A172 (cell line): Measurements from ENCODE around the gene COL4A3. TPM values are rescaled to one million over a fixed set of nuclear protein-coding genes. Genes with fewer than 3 reads are reported as not detected.

Experiments
- DNase-seq: peaks from one replicate; pipeline ENCODE4 v3.0.0-alpha.2; 2015; ENCODE audit warnings: low spot score
- total RNA-seq: library from RNA; depleted of rRNA; stranded (reverse); fragments of >200 nt; shearing (Covaris generic); gene quantifications from 2 replicates; pipeline ENCODE4 v1.2.3, GENCODE V29; 2014; rRNA removed

The COL4A3 gene
- total RNA-seq, result not detected in 2 replicates

DNA sequence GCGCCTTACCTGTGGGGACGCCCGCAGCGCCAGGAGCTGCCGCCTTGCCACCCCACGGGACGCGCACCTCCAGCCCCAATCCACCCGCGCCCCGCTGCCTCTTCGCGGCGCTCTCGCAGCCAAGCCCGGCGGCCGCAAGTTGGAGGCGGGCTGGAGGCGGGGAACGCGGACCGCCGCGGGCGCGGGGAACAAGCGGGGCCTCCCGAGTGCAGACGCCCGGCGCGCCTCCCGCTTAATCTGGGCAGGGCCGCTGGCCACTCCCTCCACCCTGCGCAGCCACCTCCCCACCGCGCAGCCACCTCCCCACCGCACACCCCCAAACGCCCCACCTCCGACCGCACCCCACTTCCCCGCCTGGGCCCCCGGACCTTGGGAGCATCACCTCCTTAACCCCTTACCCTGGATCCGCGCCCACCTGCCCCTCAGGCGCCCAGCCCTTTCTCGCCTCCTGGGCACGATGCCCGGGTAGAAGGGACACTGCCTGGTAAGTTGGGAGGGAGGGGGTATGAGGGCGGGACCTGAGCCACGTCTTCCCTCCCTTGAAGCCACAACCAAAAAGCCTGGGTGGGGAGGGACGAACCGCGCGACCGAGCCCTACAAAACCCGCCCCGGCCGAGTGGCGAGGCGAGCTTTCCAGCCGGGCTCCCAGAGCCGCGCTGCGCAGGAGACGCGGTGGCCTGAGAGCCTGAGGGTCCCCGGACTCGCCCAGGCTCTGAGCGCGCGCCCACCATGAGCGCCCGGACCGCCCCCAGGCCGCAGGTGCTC, at the start of gene COL4A3, which contains the start of gene COL4A4:
COL4A3 (plus strand) TSS at position 627 of the 765 bp plus-strand sequence; CDS start at position 730, 103 bp downstream.
COL4A4 (minus strand) TSS at position 208 of the 765 bp plus-strand sequence. CDS start 16,722 bp downstream, outside the sequence.
- no peak for DNase-seq

DNA sequence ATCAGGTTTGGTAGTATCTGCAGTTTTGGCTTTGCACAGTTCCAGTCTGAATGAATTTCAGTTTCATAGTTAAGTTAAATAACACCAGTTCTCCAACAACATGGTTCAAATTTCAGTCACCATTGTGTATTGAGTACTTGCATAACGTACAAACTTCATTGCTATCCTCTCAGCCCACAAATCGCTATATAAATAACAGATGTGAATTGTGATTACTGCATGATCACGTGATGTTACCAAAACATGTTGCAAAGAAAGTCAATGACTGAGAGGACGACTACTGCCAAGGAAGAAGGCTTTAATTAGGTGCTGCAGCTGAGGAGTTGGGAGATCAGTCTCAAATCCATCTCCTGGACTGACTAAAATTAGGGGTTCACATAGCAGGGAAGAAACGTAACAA, 48.7 kb upstream of the COL4A3 start:
- DNase-seq, result no peak

DNA sequence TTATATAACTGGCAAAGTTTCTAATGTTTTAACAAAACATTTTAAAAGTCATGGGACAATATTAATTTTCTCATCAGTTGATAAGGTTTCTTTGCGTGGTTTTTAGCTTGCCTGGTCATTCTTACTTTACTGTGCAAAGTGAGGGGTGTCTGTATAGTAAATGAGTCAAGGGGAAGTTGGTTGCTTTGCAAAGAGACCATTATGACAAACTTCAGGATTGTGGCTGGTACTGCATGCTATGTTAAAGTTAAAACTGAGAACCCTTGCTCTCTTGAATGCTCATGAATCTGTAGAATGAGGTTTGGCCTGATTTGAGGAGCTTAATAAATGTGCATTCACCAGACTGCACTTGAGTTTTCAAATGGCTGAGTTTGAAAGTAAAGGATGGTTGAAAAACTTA, 47.4 kb upstream of the COL4A3 start:
- no peak for DNase-seq

DNA sequence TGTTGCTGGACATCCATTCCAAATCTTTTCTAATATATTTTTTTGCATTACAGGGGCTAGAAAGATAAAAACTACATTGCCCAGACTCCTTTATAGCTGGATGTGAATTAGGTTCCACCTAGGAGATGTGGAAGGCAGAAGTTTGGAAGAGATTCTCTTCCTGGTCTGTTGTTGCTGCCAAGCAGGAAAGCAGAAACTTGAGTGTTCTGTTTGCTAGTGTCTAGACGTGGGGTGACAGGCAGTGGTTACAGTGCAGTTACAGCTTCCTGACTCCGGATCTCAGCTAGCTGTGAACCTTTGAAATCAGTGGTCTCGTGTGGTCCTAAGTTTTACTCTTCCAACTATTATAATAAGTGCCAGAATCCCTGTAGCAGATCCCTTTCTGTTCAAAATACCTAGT, 46.6 kb upstream of the COL4A3 start:
- no peak for DNase-seq

DNA sequence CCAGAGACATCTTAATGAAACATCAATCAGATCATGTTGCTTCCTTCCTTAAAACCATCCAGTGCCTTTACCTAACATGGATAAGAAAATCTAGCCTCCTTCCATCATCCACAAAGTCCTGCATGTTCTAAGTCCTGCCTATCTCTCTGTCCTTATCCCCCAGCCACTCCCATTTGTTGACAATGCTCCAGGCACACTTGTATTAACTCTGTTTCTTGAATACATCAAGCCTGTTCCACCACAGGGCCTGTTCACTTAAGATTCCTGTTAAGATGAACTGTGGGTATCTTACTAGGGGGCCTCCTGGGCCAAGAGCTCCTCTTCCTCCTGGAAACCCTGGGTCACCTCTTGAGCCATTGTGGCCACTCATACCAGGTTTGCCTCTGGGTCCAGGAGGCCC, 46.1 kb upstream of the COL4A3 start:
- no peak for DNase-seq

DNA sequence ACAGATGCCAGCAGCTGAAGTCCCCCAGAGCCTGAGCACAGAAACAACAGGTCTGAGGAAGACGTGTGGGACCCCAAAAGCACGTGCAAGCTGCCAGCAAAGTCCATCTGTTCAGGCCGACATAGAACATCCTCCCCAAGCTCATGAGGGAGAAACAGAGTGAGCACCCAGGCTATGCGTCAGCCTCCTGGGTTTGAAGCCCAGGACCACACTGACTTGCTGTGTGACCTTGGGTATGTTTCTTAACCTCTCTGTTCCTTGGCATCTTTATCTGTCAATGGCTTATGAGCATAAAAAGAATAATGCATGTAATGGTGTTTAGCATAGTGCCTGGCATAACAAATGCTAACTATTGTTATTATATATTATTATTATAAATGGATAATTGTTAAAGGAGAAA, 40.7 kb upstream of the COL4A3 start:
- DNase-seq, result no peak

DNA sequence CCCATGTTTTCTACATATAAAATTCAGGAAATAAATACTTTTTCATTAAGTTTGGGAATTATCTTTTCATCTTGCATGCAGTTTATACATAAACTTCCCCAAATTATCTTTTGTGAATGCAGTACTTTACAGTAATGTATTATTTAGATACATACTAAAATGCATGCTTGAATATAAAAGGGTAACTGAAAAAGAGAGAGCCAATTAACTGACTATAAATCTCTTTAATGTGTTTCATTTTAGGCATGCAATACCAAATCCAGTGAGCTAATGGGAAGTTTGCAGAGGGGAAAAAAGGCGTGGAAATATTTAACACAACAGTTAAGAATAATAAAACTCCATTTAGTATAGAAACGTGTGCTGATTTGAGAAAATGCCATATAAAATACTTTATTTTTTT, 39.6 kb upstream of the COL4A3 start:
- DNase-seq, result no peak

DNA sequence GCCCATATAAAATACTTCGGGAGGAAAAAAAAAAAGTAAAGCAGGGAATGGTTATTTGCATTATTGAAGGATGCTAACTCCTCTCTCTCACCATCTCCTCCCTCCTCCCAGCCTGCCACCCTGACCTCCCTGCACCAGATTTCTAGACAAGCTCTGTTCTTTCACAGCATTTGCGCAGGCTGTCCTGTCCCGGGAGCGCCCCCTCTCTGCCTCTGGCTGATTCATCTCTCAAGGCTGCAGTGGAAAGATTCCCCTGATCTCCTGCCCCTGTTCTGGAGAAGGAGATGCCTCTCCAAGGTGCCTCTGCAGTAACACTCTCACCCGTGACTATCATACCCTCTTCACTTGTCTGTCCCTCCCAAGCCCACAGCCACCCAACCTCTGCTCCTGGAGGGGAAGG, 38.9 kb upstream of the COL4A3 start:
- DNase-seq, result peak; percentile 9

DNA sequence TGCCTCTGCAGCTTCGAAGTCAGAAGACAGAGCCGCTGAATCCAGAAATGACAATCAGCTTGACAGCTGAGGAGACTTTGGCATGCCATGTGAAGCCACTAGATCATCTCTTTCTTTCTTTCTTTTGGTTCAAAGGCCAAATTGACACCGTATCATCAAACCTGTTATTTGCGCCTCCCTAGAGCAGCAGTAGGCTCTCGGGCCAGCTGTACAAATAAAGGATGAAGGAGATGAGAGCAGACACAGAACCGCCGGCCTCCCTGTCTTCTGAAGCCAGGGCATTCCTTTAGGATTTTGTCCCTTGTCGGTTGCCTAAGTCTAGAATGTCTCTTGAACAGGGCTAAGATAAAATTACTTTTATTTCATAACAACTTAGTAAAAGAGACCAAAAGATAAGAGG, 37.2 kb upstream of the COL4A3 start:
- DNase-seq, result no peak

DNA sequence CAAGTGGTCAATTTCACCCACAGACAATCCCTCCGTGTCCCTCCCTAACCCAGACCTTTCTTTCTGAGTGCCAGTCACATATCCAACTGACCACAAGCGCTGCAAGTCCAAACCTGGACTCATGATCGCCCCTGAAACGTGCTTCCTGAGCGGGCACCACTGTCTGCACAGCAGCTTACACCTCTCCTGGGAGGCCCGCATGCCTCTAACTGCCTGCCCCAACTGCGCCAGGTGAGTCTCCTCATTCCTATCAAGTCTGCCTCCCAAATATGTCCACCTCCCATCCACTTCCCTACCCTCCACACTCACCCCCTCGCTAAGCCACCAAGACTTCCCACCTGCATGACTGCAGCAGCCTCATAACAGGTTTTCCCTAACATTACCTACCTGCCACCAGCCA, 33.8 kb upstream of the COL4A3 start:
- no peak for DNase-seq

DNA sequence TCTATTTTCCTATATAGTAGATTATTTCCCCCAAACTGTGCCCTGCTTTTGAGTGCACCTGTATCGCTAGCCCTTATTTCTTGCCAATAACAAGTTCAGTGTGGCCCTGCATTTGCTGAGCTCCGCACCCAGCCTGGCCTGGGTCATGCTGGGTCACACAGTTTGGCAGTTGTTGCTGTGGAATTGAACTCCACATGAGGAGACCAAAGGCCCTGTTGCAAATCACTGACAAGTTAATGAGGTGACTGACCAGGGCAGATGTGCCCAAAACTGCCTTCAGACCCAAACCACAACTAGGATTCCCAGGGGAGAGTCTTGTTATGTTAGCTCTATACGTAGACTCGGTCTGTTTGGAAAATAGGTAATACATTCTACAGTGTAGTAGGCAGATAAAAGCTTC, 31.4 kb upstream of the COL4A3 start:
- no peak for DNase-seq

DNA sequence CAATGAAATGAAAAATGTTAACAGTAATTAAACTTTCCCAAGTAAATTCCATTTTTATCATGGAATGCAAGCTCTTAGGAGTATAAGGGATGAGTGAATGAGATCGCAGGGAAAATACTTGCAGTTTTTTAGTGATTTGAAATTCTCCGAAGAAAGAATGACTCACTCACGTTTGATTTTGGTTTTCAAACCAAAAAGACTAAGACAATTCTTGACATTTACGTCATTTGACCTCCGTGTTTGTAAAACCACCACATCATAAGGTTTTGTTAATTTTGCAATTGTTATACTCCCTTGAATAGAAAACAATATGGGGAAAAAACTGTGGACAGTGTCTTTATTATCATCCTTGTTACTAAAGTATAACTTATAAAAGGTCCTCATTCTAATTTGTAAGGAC, 29.8 kb upstream of the COL4A3 start:
- DNase-seq, result no peak

DNA sequence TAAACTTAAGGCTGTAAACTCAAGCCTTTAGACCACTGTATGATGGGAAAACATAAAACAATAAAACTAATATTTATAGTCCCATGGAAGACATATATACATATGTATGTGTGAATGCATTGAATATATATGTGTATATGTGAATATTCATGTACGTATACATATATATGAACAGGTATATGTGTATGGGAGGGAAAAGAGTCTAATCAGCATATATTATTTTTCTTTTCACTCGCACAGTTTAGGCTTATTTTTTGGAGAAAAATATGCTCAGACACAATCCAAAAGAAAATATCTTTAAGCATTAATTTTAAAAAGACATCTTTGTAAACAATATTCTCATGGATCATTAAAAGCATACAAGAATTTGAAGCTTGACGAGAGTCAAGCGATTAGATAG, 23.1 kb upstream of the COL4A3 start:
- no peak for DNase-seq

DNA sequence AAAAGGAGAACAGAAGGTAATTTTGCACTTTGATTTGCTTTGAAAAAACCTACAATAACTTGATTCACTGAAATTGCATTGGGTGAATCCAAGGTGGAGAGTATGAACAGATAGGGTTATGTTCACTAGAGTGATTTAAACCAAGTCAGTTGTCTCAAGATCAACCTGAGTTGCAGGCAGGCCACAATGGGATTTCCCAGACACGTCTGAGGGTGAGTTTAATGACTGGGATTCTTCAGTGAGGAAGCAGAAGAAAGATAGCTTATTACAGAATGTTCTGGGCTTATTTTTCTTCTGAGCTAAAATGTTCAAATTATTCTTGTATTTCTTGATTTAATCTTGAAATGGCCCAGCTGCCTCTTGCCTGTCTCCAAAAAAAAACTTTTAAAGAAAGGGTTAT, 20.5 kb upstream of the COL4A3 start:
- DNase-seq, result no peak

DNA sequence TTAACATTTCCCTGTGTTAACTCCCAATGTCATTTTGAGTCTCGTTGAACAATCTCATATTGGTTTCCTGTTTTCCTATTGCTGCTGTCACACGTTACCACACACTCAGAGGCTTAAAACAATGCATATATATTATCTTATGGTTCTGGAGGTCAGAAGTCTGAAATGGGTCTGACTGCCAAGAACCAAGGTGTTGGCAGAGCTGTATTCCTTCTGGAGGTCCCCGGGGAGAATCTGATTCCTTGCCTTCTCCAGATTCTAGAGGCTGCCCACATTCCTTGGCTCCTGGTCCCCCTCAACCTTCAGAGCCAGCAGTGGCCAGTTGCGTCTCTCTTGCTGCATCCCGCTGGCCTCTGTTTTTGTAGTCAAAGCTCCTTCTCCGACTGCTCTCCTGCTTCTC, 18.0 kb upstream of the COL4A3 start:
- no peak for DNase-seq

DNA sequence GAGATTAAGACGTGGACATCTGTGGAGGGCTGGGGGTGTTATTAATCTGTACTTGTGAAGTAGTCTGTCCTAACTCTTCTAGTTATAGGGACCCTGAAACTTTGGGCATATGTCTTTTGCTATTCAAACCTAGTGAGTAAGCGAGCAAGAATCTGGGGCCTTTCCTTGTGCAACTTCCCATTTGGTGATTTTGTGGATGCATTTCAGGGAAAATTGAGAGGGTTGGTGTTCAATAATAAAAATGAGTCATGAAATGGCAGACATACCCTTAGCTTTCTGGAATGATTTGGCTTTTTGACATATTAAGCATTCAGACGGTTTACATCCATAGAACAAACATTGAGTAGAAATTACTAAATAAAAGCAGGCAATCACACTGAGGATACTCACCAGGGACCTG, 17.4 kb upstream of the COL4A3 start:
- DNase-seq, result no peak

DNA sequence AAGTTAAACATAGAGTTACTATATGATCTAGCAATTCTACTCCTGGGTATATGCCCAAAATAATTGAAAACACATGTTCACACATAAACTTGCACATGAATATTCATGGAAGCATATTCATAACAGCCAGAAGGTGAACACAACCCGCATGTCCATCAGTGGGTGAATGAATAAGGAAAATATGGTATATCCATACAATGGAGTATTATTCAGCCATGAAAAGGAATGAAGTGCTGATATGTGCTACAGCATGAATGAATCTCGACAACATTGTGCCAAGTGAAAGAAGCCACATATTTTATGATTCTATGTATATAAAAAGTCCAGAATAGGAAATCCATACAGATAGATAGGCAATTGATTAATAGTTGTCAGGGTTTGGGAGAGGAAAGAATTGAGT, 16.3 kb upstream of the COL4A3 start:
- no peak for DNase-seq

DNA sequence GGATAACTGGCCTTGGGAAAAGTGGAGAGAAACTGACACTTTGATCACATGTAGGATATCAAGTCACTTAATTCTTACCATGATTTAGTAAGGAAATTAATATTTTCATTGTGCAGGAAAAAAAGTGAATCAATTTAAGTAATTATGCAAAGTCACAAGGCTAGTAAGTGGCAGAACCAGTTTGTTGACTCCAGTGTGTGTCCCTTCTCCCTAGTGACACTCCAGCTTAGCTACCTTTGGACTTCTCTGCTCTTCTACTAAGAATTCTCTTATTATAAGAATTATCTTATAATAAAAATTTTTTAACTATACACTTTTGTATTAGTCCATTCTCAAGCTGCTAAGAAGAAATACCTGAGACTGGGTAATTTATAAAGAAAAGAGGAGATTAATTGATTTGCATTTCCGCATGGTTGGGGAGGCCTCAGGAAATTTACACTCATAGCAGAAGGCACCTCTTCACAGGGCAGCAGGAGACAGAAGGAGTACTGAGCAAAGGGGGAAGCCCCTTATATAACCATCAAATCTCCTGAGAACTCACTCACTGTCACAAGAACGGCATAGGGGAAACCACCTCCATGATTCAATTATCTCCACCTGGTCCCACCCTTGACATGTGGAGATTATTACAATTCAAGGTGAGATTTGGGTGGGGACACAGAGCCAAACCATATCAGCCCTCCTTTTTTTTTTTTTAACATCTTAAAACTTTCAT, 14.0 kb upstream of the COL4A3 start:
- DNase-seq, result no peak

DNA sequence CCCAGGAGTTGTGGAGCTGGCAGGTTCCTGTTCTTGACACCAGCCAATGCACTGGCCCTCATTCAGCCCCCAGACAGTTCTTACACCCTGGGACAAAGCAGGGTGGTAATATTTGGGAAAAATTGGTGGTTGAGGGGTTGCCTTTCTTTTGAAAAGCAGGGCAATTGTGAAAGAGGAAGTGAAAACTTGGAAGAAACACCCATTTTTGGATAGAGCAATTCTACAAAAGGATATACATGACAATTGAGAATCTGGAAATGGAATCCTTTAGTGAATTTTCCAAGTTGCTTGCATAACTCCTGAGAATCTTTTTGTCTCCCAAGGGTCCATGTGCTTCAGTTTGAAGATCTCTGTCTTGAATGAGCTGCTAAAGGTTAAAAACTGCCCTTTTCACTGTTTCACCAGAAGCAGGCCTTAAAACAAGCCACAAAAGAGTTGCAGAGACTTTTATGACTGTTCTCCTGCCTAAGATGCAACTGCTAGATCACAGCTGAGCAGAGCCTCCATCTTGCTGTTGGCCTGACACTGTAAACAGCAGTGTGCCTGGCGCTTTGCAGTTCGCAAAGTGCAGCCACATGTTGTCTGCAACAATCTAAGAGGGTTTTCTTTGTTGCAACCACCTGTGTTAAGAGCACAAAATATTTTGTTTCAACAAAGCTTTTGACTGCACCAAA, 12.2 kb upstream of the COL4A3 start:
- no peak for DNase-seq

DNA sequence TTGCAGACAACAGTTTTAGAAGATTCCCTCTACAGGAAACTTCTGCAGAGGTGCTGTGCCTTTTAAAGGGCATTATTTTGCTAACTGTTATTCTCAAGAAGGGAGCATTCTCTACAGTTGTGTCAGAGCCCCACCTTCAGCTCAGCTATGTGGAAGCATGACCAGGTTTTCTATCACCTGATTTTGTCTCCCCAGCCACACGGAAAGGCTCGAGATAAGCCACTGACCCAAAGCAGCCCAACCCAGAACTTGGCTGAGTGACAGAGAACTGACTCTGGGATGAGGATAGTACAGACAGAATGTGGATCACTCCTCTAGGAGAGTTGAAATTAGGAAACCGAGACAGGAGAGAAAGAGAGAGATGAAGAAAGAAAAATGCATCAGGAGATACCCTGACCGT, 11.1 kb upstream of the COL4A3 start:
- no peak for DNase-seq

DNA sequence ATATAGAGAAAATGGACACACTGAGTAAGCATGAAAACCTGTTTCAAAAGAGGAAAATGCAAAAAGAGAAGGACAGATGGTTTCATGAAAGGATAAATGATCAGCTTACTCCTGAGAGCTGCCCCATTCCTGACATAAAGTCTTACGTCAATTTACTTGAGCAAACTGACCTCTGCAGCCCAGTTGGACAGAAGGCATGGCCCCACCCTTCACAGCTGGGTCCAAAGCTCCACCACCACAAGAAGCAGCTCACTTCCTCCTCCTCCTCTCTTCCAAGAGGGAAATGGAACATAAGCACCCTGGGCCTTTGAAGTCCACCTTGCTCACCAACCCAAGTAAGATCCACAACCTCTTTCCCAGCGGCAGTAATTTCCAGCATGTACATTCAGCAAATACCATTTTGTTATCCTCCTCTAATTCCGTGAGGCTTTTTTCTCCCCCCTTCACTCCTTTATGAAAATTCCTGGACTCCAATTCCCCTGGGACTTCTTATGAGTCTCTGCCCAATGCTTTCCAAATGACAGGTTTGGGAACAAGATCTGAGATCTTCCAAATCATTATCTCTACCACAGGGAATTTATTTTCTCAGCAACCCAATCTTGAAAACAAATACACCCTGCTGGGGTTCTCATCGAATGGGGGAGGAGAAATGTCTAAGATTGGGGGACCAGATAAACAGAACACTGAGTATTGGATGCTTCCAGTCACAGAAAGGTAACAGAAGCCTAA, 10.5 kb upstream of the COL4A3 start:
- DNase-seq, result no peak
